Left hindlimb (tissue), 1 donor: ENCODE data around the gene THAP8.

ENCODE experiments used
- DNase-seq: peaks from one replicate; pipeline ENCODE4 v3.0.0-alpha.2; 2018

The THAP8 gene

GRCh38 chr19:35991731-35992450, 62.2 kb downstream of the THAP8 start:
- DNase-seq, result peak; percentile 27

- peak; percentile 32 for DNase-seq
Measured at GRCh38 chr19:35990771-35991730, 63.0 kb downstream of the THAP8 start.

- DNase-seq, result peak; percentile 6
Measured at GRCh38 chr19:35990156-35990555, 63.9 kb downstream of the THAP8 start.

- no peak for DNase-seq
Measured at GRCh38 chr19:35988824-35989223, 65.3 kb downstream of the THAP8 start.

GRCh38 chr19:35987571-35987896, 66.6 kb downstream of the THAP8 start:
- no peak for DNase-seq

- DNase-seq, result no peak
Measured at GRCh38 chr19:35986664-35987570, 67.2 kb downstream of the THAP8 start.

GRCh38 chr19:35986111-35986510, 68.0 kb downstream of the THAP8 start:
- DNase-seq, result no peak
